PC-3 (cell line): Measurements from ENCODE around the gene NTNG1.

Source experiments
- CTCF ChIP-seq: fragments of 300-600 bp; sonication (generic); conservative IDR thresholded peaks from 2 replicates; pipeline ENCODE4 v1.5.1; 2017; ENCODE audit warnings: antibody characterized with exemption, low read depth, mild to moderate bottlenecking, low read length
- EZH2 ChIP-seq: fragments of 300-600 bp; sonication (generic); IDR thresholded peaks from one replicate; pipeline ENCODE4 v1.6.1; 2017; ENCODE audit warnings: antibody characterized with exemption, mild to moderate bottlenecking, low read length; ENCODE audit not compliant: unreplicated experiment
- EZH2phosphoT487 ChIP-seq: fragments of 300-600 bp; sonication (generic); IDR thresholded peaks from 2 replicates; pipeline ENCODE4 v1.6.1; 2018; ENCODE audit warnings: mild to moderate bottlenecking, antibody characterized with exemption, low read length, borderline replicate concordance

- TF ChIP-seq CTCF (no peak), EZH2phosphoT487 (no peak), EZH2 (no peak)
Measured at GRCh38 chr1:107228704-107229371, 88.0 kb downstream of the NTNG1 start.
